Esophagus muscularis mucosa (tissue), 4 donors: ENCODE measurements around the gene HLCS. TPM values are rescaled to one million over a fixed set of nuclear protein-coding genes. Genes with fewer than 3 reads are reported as not detected.

Source experiments
- DNase-seq: peaks from one replicate; pipeline ENCODE4 v3.0.0-alpha.2; 2017; ENCODE audit errors: extremely low spot score
- H3K27ac ChIP-seq, 4 donors: fragments of 200-600 bp; sonication (generic); replicated peaks in 1 of 4; 1 replicate in 3 of 4; 2 replicates in 1 of 4; pipeline ENCODE4 v1.5.1; 2016 to 2019; ENCODE audit warnings: mild to moderate bottlenecking in 1 of 4
- H3K27me3 ChIP-seq, 4 donors: fragments of 200-600 bp; sonication (generic); one replicate each; pipeline versions ENCODE4 v1.5.1 to v1.6.0; 2016 to 2019
- H3K36me3 ChIP-seq, 4 donors: fragments of 200-600 bp; sonication (generic); one replicate each; pipeline ENCODE4 v1.5.1; 2016 to 2019
- H3K4me1 ChIP-seq, 4 donors: fragments of 200-600 bp; sonication (generic); one replicate each; pipeline ENCODE4 v1.5.1; 2016 to 2019
- H3K4me3 ChIP-seq, 4 donors: fragments of 200-600 bp; sonication (generic); 1 replicate in 2 of 4; 2 replicates in 2 of 4; pipeline ENCODE4 v1.5.1; 2016 to 2019; ENCODE audit warnings: mild to moderate bottlenecking in 4 of 4, moderate library complexity in 1 of 4
- H3K9me3 ChIP-seq, 4 donors: fragments of 200-600 bp; sonication (generic); 1 replicate in 3 of 4; 2 replicates in 1 of 4; pipeline ENCODE4 v1.5.1; 2016 to 2019
- CTCF ChIP-seq, 3 experiments: fragments of 200-600 bp in 2 of 3; fragments of 450-650 bp in 1 of 3; sonication (generic) in 2 of 3; IDR thresholded peaks; one replicate each; pipeline ENCODE4 v1.5.1; 2017 to 2019; ENCODE audit warnings: antibody characterized with exemption in 3 of 3, mild to moderate bottlenecking in 2 of 3, moderate library complexity in 1 of 3
- EP300 ChIP-seq: sonication (generic); formaldehyde crosslinking; IDR thresholded peaks from one replicate; pipeline ENCODE4 v1.6.1; 2017; ENCODE audit warnings: antibody characterized with exemption
- POLR2A ChIP-seq: fragments of 450-650 bp; IDR thresholded peaks from one replicate; pipeline ENCODE4 v1.6.1; 2017; ENCODE audit warnings: antibody characterized with exemption, moderate library complexity, mild to moderate bottlenecking, low read depth
- POLR2AphosphoS5 ChIP-seq, 2 donors: sonication (generic); formaldehyde crosslinking; IDR thresholded peaks; one replicate each; pipeline ENCODE4 v1.6.1; 2017; ENCODE audit warnings: antibody characterized with exemption in 2 of 2
- WGBS: methylation state at CpG from one replicate; pipeline ENCODE4 v1.1.5; 2018; 5-methylcytosine and 5-hydroxymethylcytosine counted together
- intact Hi-C: fragments of 100-400 bp; cut with DNase I; formaldehyde crosslinking; loops from one replicate; pipeline ENCODE4 v1.15.1; 2023
- total RNA-seq, 4 donors: library from RNA; depleted of rRNA; stranded (reverse); fragments of >200 nt; gene quantifications; one replicate each; pipeline versions ENCODE4 v1.1.0 to v1.2.1, GENCODE V29; 2016

Gene HLCS
- total RNA-seq, 4 donors from 2014 or later = 15.9 to 25.3 (median 22.0) TPM

GRCh38 chr21:36754241-36754898 lies 212.1 kb downstream of the HLCS start:
- no peak for DNase-seq
- H3K4me1 ChIP-seq = peaks cover 0 to 15% (median 4%) of the 10 kb centered on the region in 4 donors
- 93% methylated on average over 22 of the region's 22 CpGs for WGBS
- TF ChIP-seq CTCF (IDR thresholded peaks at IDR 0.05) (no peak), EP300 (no peak), POLR2AphosphoS5 (IDR thresholded peaks at IDR 0.05) (no peak), POLR2A (no peak)
- H3K36me3 ChIP-seq = peaks cover 0 to 46% (median 10%) of the 10 kb centered on the region in 4 donors
- no peaks in the 10 kb centered on the region for H3K9me3 ChIP-seq
- H3K27ac ChIP-seq = no peak overlapping the region
- intact Hi-C loops = no loop called here
- no peaks in the 10 kb centered on the region for H3K27me3 ChIP-seq
- no peak overlapping the region for H3K4me3 ChIP-seq

- WGBS = 83% methylated on average over 3 of the region's 3 CpGs
These were observed 212.9 kb downstream of the HLCS start for GRCh38 chr21:36753556-36753955.

GRCh38 chr21:36751383-36751782 lies 215.1 kb downstream of the HLCS start:
- intact Hi-C loops = no loop called here

More at GRCh38 chr21:36753556-36753955, 212.9 kb downstream of the HLCS start:
- Histone ChIP-seq H3K9me3 (no peaks in the 10 kb centered on the region), H3K27ac (no peak overlapping the region), H3K36me3 (peaks cover 0 to 37% (median 10%) of the 10 kb centered on the region in 4 donors), H3K4me3 (no peak overlapping the region), H3K27me3 (no peaks in the 10 kb centered on the region), H3K4me1 (peaks cover 0 to 15% (median 4%) of the 10 kb centered on the region in 4 donors)
- DNase-seq = no peak
- TF ChIP-seq POLR2A (no peak), CTCF (IDR thresholded peaks at IDR 0.05) (no peak), POLR2AphosphoS5 (IDR thresholded peaks at IDR 0.05) (no peak), EP300 (no peak)
- intact Hi-C loops = no loop called here

GRCh38 chr21:36750576-36750959 lies 215.9 kb downstream of the HLCS start:
- WGBS = 100% methylated on average over 2 of the region's 2 CpGs
- Histone ChIP-seq H3K4me3 (no peak overlapping the region), H3K9me3 (no peaks in the 10 kb centered on the region), H3K27me3 (peaks cover 0 to 24% (median 4%) of the 10 kb centered on the region in 4 donors), H3K36me3 (peaks cover 0 to 22% (median 3%) of the 10 kb centered on the region in 4 donors), H3K4me1 (peaks cover 3 to 28% (median 17%) of the 10 kb centered on the region in 4 donors), H3K27ac (peak overlapping the region in 2 of 4 donors; percentile 34 to 37)
- no peak for TF ChIP-seq CTCF (IDR thresholded peaks at IDR 0.05)
- TF ChIP-seq POLR2AphosphoS5 (IDR thresholded peaks at IDR 0.05) = no peak
- TF ChIP-seq EP300 = no peak
- TF ChIP-seq POLR2A = no peak
- DNase-seq = no peak
- intact Hi-C loops = no loop called here

More at GRCh38 chr21:36751383-36751782, 215.1 kb downstream of the HLCS start:
- H3K36me3 ChIP-seq = peaks cover 0 to 26% (median 3%) of the 10 kb centered on the region in 4 donors
- H3K27me3 ChIP-seq = peaks cover 0 to 16% (median 4%) of the 10 kb centered on the region in 4 donors
- DNase-seq = no peak
- no peak for TF ChIP-seq POLR2AphosphoS5 (IDR thresholded peaks at IDR 0.05)
- no peak for TF ChIP-seq EP300
- TF ChIP-seq POLR2A = no peak
- no peak for TF ChIP-seq CTCF (IDR thresholded peaks at IDR 0.05)
- peaks cover 3 to 28% (median 17%) of the 10 kb centered on the region in 4 donors for H3K4me1 ChIP-seq
- 80% methylated on average over 10 of the region's 10 CpGs for WGBS
- no peak overlapping the region for H3K4me3 ChIP-seq
- H3K9me3 ChIP-seq = no peaks in the 10 kb centered on the region
- H3K27ac ChIP-seq = no peak overlapping the region
